NCI-H2107 (cell line): ENCODE results near the gene MBNL1.
A peak's percentile ranks its signal among the peaks of the same experiment; 100 is the strongest.

Source experiments
- DNase-seq: peaks from one replicate; lab custom pipeline; 2025; lab: John Stamatoyannopoulos, UW

MBNL1 gene

DNA sequence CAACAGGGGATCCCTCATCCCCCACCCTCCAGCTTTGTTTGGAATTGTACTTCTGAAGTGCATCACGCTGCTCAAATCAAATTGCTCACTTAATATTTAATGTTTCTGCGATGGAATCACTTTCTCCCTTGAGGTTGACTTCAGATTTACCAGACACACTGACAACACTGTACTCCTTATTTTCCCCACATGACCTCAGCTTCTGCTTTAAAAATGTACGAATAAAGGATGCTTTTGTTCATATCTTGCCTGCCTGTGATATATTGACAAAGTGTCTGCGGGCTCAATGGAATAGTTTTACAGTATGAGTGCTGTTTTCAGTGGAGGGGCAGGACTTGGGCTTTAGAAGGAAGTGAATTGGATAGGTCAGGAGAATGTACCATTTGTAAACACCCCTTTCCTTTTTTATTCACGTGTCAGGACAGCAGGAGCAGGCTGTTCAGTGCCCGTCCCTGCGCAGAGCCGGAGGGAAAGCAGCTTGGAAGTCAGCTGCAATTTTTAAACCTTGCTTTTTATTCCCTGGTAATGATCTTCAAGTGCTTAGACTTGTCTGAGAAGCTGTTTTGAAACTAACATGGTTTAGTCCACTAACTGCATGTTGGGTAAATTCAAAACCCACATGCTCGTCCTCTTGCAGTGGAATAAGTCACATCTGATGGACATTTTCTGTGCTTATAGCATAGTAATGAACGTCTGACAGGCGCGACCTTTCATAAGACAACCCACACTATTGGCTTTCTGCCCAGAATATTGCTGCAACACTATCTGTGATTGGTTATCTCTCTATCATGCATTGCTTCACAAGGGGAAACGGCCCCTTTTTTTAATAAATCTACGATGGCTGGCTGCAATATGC lies 29.9 kb downstream of the MBNL1 start:
- DNase-seq, result peak; percentile 77

- no peak for DNase-seq
Observed at GRCh38 chr3:152299249-152299976, 30.7 kb downstream of the MBNL1 start.

DNA sequence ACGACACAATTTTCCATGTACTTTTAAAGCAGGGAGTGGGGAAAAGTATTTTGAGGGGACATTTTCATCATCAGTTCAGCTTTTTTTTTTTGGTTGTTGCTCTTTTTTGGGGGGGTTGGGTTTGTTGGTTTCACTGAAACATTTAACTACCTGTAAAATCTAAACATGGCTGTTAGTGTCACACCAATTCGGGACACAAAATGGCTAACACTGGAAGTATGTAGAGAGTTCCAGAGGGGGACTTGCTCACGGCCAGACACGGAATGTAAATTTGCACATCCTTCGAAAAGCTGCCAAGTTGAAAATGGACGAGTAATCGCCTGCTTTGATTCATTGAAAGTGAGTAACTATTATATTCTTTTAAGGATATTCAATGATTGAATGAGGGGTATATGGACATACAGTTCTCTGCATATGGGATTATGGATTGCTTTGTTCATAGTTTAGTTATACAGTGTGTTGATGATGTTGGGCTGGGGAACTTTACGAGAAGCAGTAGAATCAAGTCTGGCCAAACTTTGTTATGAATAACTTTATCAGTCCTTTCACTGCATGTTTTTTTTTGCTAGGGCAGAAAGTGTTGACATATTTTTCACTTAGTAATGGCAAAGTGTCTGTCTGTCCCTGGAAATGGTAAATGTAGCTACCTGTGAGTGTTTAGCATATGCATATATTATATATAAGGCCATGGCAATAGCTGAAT lies 31.5 kb downstream of the MBNL1 start:
- no peak for DNase-seq

DNA sequence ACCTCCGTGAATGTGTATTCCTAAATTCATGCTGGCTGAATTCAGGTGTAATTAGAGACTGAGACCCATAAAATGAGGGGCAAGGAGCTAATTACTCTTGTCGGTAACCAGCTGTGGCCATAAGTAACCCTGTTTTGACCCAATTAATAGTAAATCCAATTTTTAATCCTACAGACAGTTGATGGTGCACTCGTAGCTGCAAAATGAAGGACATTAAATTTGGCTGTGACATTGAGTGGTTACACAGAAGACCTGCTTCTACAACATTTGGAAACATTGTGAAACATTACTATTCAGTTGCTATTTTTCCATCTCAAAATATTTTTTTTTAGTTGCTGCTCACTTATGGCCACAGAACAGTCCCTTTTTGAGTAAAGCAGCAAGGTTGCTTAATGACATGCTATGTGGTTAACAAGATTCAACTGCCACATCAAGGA lies 33.0 kb downstream of the MBNL1 start:
- DNase-seq, result no peak

DNA sequence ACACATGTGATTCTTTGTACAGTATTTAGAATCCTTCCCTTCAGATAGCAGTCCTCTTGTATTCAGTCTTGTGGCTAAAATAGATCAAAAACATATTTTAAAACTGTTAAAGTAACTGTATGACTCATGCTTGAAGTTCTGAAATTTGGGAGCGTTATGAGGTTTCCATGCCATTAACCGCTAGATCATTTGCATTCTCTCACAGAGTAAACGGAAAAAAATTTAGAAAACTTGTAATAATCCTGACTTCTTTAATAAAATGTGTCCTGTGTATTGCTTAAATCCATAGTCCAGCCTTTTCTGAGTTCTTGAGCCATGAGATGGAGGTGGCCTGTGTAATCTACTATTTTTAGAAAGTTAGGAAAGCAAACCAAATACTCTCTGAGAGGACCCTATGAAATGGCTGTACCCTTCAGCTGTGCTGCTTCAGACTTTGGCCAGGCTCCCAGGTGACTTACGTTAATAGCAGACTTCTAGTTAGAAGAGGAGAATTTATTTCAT lies 33.8 kb downstream of the MBNL1 start:
- no peak for DNase-seq

DNA sequence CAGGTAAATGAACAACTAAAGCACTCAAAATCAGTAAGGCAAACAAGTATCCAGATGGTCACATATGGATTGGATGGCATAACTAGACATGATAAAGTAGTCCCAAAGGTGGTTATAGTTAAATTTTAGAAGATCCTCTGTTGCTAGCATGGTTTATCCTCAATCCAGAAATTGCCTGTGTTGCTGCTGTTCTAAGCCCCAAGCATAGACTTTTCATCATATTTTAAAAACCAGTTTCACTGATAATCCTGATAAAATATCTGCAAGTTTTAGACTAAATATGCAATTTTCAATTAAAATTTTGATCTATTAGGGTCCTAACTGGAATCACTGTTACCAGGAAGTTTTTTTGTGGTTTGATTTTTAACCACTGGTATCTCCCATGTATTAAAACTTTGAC lies 35.4 kb downstream of the MBNL1 start:
- DNase-seq, result no peak

GRCh38 chr3:152305075-152305474 lies 36.3 kb downstream of the MBNL1 start:
- no peak for DNase-seq

GRCh38 chr3:152307829-152308474 lies 39.2 kb downstream of the MBNL1 start:
- DNase-seq, result no peak

DNA sequence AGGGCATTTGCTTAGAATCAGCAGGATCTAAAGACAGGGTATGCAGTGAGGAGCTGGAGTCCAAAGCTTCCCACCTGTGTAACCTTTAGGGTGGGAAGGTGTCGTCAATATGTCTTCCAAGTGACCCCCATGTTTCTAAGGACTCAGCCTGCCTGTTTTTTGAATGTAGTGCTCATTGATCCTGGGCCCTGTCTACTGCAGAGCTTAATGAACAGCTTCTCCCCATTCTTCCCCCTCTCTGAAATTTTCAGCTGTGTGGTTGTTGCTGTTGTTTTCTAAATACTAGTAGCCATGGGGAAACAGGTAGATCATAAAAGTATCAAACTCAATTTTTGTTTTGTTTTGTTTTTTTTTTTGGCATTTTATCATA lies 39.7 kb downstream of the MBNL1 start:
- DNase-seq, result no peak

DNA sequence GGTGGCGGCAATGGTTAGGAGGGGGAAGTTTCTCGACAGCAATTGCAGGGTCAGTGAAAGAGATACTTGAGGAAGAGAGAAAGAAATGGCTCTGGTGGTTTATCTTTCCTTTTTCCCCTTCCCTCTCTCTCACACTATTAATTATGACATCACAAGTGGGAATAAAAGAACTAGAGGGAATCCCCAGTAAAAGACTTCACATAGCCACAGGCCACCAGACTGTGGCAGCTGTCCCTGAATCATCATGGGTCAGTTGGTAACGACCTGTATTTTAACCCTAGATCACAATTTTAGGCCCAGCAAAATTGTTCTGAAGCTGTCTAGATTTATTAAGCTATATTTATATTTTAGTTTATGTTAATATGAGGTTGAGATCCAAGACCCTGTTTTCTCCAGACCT lies 40.3 kb downstream of the MBNL1 start:
- no peak for DNase-seq

GRCh38 chr3:152309535-152310307 lies 41.0 kb downstream of the MBNL1 start:
- no peak for DNase-seq

GRCh38 chr3:152313430-152313829 lies 44.7 kb downstream of the MBNL1 start:
- no peak for DNase-seq

DNA sequence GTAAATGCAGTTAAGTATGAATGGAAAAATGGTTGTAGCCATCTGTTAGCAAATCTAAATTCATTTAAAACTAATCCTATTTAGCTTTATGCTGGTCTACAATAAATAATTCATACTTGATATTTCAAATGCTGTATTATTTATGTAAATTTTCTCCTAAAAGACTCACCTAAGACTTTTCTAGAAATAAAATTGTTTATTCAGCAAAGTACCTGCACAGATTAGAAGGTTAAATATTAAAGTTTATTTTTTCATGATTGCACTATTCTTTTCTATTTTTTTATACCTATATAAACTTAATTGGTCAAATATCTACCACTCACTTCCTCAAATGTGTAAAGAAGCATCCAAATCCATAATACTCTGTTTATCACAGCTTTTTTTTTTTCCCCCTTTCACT lies 45.2 kb downstream of the MBNL1 start:
- DNase-seq, result no peak

GRCh38 chr3:152314677-152315353 lies 46.1 kb downstream of the MBNL1 start:
- DNase-seq, result no peak

DNA sequence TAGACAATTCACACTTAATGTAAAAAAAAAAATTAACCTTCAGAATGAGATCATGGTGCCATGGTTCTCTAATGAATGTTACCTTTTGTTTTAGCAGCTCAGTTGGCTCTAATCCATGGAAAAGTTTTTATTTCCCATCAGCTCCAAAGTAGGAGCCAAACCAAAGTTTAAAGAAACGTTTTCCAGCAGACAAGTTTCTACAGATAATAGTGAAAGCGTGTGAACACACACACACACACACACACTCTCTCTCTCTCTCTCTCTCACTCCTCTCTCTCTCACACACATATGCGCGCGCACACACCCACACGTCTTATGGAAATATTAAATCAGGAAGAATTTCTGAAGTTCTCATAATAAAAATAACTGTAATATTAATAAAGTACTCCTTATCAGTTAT lies 46.9 kb downstream of the MBNL1 start:
- no peak for DNase-seq

GRCh38 chr3:152316318-152316717 lies 47.6 kb downstream of the MBNL1 start:
- no peak for DNase-seq

GRCh38 chr3:152317184-152317583 lies 48.5 kb downstream of the MBNL1 start:
- DNase-seq, result no peak

GRCh38 chr3:152317956-152318355 lies 49.2 kb downstream of the MBNL1 start:
- DNase-seq, result no peak

DNA sequence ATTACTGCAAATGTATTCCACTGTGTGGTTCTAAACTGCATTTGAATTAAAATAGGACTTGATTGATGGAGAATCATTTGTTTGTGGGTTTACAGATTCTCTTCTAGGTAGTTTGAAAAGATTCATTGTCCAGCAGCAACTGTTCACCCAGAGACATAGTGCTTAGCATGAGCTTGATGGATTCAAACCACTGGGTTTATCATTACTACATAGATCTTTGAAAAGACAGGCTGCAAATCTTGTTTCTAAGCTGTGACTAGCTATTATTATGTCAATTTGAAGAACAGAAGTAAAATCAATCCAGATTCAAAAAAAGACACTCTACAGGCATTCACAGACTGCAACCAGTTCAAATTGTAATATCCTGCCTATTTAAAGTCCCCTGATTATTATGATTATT lies 49.8 kb downstream of the MBNL1 start:
- DNase-seq, result no peak

GRCh38 chr3:152319256-152319655 lies 50.5 kb downstream of the MBNL1 start:
- no peak for DNase-seq
